SH-SY5Y (cell line): Measurements from ENCODE around the gene CACNA1E.

ENCODE experiments used
- GATA2 ChIP-seq: IDR thresholded peaks from 2 replicates; pipeline ENCODE4 v1.6.1; 2011; ENCODE audit warnings: mild to moderate bottlenecking, low read depth, low read length
- GATA3 ChIP-seq: IDR thresholded peaks from 2 replicates; pipeline ENCODE4 v1.6.1; 2011; ENCODE audit warnings: low read depth, mild to moderate bottlenecking, low read length, moderate library complexity

Gene CACNA1E

DNA sequence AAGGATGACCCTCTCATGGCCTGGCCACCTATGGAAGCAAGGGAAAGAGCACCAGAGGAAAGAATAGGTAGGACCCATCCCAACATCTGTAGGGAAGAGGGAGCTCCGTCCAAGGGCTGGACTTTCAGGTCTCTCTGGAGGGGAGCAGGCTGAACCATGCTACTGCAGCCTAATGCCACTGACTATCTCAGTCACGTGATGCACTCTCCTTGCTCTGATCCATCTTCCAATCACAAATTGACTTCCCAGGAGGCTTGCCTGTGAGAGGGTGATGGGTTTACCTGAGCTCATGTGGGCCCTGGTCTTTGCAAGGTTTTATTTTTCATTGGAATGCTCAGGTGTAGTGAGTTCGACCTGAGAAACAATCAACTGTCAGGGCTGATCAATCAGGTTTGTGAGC lies 128.8 kb downstream of the CACNA1E start:
- TF ChIP-seq GATA3: no peak
- TF ChIP-seq GATA2: no peak

DNA sequence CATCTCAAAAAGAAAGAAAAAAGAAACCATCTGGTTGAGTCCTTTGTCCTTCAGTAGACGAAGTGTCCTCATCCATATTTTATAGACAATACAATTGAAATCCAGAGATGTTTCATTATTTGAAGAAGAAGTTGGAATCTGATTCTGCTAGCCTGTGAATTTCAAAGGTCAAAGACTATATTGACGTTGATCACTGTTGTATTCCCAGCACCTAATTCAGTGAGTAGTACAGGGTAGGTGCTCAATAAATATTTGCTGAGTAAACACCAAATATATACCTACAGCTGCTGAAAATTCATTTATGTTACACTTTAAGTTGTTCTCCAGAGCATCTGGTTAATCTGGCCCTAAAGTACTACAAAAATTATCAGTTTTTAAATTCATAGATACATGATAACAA lies 135.2 kb downstream of the CACNA1E start:
- TF ChIP-seq GATA2: no peak
- TF ChIP-seq GATA3: no peak

DNA sequence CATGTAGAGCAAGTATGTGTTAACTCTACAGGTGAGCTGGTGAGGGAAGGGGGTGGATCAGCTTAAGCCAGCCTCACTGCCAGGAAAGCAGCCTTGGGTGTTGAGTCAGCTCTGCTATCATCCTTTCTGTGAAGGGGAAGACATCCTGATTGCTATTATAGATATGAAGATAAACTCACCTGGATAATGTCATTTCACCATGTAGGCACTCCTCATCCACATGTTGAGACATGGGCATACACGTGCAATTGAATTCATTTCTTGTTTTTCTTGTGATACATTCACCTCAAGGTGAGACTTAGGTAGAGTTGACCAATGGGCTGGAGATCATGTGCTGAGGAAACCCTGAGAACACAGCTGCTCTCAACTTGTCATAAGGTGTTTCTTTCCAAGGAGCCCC lies 136.9 kb downstream of the CACNA1E start:
- no peak for TF ChIP-seq GATA3
- TF ChIP-seq GATA2: no peak

DNA sequence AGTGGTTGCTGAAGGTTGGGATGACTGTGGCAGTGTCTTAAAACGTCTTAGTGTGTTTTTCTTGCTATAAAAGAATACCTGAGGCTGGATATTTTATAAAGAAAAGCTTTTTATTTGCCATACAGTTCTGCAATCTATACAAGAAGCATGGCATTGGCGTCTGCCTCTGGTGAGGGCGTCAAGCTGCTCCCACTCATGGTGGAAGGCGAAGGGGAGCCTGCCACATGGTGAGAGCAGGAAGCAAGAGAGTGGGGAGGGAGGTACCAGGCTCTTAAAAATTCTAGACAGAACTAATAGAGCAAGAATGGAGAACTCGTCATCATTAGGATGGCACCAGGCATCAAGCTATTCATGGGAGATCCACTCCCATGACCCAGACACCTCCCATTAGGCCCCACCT lies 140.5 kb downstream of the CACNA1E start:
- no peak for TF ChIP-seq GATA3
- no peak for TF ChIP-seq GATA2

DNA sequence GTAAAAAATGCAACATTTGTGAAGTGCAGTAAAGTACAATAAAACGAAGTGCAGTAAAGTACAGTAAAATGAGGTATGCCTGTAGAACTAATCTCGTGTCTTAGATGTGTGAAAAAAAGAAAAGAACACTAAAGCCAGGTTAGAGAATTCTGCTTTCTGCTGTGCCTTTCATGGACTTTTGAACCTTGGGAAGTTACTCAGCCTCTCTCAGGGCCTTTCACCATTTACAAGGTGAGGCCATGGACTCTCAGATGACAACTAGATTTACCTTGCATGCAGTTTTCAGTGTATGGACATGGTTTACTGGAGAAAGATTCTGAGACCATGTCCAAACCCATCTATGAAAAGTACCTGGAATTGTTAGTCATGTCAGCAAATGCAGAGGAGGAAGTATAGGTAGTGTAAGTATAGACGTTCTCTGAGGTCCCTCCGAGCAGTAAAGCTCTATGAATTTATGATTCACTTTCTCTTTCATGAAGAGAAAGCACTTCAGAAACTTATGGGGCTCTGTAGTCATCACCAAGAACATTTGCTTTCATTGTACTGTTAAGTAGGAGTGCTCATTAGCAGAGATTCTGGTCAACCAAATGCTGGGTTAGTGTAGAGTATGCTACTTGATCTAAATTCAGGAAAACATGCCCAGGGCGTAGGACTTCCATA lies 143.1 kb downstream of the CACNA1E start:
- TF ChIP-seq GATA3 (no peak), GATA2 (no peak)

DNA sequence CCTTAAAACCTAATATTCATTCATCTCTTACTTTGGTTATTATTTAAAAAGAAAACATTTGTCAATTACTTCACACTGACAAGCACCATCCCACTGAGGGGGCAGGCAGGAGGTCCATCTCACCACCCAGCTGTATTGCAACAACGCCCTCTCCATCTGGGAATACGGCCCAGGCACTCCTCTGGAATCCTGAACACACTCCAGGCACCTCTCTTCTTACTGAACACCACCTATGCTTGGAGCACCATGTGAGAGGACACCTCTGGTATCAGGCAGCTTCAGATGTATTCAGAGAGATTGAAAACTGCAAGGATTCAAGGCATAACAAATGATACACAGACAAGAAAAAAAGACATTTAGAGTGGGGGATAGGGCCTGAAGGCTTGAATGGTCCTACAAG lies 147.1 kb downstream of the CACNA1E start:
- TF ChIP-seq GATA2 (no peak), GATA3 (no peak)

DNA sequence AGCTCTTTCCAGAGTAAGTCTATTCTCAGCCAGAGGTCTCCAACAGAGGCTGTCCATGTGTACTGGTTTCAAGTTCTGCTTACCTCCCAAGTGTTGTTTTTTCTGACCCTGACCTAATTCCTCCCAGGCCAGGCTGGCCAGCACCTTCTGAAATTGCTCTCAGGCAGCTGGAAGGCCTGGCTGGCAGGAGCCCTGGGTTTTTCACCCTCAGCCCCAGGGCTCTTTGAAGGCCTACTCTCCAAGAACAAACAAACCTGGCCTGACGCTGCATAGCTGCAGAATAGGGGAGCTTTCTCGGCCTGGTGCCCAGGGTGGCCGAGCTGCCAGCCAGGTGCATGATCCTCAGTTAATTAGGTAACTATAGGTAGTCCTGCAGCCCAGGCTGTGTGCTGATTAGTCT lies 147.5 kb downstream of the CACNA1E start:
- TF ChIP-seq GATA2: no peak
- no peak for TF ChIP-seq GATA3

DNA sequence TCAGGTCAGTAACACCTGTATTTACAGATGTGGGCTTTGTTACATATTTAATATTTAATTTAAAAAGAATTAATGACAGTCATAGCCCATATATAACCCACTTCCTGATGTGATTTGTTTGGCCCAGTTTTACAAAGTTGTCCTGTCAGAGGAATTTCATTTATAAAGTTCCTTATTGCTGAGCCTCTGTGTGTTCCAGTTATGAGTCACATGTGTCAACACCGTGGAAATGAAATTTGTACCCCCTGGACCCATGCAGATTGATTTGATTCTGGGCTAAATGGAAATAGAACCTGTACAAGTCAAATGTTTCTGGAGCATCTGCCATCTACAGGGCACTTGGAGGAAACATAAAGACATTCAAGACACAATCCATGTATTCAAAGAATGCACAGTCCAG lies 149.2 kb downstream of the CACNA1E start:
- no peak for TF ChIP-seq GATA2

DNA sequence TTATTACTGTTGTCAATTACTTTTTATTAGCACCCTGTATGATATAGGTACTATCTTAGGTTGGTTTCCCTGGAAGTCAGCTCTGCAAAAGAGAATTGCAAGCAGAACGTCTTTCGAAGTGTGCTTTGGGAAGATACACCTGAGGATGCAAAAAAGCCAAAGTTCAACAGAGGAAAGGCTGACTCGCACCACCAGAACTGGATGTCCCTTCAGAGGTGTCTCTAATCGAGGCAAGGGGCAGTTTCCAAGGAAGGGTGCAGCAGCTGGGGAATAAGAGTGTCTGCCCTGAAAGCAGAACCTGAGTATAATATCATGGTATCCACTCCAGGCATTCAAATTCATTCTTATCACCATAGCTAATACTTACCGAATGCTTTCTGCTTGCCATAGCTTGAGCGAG lies 149.6 kb downstream of the CACNA1E start:
- TF ChIP-seq GATA2 (no peak), GATA3 (no peak)

DNA sequence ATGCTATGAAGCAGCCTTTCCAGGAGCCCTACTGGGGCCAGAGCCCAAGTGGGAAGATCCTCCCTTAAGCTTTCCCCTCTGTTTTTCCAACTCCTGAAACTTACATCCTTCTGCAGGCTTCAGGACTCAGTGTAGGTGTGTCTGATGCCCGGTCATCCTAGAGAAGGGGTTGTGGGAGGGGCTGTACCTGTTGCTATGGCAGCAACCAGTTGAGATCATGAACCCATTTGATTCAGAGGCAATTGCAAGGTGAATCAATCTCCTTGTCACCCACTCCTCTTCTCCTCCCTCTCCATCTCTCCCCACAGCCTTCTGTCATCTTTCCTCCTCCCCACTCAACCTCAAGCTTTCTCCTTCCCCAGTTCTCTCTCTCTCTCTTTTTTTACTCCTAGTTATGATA lies 151.8 kb downstream of the CACNA1E start:
- TF ChIP-seq GATA2 (no peak), GATA3 (no peak)

DNA sequence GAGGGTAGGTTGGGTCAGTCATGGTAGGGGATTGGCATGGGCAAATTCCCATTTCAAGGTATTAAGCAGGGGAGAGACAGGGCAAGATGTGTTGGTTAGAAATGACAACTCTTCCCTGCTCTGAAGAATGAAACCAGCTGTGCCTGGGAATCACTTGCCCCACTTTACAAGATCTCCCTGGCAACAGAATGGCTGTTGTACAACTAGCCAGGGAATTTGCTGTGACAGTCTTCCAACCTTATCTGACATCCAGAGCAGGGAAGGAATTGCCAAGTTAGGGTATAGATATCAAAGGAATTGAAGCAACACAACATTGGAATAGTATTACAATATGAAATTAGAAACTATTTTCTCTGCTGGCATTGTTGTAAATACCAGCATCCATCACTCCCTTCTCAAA lies 154.7 kb downstream of the CACNA1E start:
- TF ChIP-seq GATA3 (no peak), GATA2 (no peak)

DNA sequence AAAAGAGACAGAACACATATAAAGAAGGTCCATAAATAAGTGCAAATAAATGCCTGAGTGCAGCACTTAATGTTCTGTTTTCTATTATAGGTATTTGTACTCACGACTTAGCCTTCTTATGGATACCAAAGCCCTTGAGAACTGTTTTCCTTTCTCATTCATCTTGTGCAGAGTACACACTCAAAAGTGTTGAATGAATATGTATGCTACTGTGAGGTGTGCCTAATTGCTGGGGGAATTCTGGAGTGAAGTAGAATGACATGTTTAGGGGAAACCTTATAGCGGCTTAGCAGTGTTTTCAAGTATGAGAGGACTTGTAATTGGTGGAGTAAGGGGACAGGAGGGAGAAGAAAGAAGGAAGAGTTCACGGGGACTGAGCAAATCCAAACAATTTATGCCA lies 157.6 kb downstream of the CACNA1E start:
- TF ChIP-seq GATA3 (no peak), GATA2 (no peak)

DNA sequence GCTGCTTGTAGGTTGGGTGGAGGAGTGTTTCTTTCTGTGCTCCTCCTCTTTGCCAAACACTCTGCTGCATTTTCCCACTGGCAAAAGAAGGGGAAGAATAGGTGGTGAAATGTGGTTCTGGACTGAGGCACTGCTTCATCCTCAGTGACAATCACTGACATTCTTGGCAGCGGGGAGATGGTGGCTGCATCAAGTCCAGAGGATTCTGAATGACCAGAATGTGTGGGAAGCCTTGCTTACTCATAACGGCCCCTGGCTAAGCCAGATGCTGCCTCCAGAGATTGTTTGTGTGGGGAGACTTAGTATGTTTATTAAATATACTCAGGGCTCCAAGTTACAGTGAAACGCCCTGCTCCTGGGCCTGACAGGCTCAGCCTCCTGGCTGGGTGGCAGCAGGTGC lies 160.3 kb downstream of the CACNA1E start:
- no peak for TF ChIP-seq GATA3
- TF ChIP-seq GATA2: no peak

DNA sequence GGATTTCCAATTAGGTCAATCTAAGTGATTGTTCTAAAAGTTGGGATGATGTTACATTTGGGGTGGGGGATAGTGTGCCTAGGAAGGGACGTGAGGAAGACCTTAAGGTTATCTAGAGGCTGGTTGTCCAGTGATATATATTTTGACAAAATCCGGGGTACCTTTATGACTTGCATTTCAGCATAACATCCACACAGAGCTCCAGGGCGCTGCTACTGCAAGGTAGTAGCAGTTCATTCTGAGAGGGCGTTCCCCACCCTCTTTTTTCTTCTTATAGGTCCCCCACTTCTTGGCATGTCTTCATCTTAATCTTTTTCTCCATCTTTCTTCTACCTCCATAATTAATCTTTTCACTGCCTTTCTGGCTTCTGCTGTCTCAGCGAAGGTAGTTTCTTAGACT lies 161.9 kb downstream of the CACNA1E start:
- TF ChIP-seq GATA3: no peak

DNA sequence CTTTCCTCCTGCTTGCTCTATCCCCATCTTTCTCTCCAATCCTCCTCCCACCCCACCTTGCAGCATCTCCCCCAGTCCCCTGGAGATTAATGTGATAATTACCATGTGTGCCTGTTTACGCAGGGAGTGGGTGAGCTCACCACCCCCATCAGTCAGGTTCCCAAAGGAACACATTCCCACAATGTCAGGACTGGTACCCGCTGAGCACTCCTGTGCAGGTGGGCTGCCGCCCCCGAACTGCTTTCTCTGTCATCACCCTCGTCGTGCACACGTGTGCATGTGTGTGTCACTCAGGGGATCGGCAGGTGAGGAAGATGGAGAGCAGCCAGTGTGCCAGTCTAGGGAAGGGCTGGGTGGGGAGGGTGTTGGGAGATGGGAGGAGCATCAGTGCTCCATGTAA lies 163.4 kb downstream of the CACNA1E start:
- no peak for TF ChIP-seq GATA3
- TF ChIP-seq GATA2: no peak
